ENCODE results near the gene MYO1C.
"Not testable (repeated sequence)": the region's sequence is repeated elsewhere in the genome, so short reads cannot be mapped to it uniquely, and the experiment has no call there.

Gene MYO1C, protein sequence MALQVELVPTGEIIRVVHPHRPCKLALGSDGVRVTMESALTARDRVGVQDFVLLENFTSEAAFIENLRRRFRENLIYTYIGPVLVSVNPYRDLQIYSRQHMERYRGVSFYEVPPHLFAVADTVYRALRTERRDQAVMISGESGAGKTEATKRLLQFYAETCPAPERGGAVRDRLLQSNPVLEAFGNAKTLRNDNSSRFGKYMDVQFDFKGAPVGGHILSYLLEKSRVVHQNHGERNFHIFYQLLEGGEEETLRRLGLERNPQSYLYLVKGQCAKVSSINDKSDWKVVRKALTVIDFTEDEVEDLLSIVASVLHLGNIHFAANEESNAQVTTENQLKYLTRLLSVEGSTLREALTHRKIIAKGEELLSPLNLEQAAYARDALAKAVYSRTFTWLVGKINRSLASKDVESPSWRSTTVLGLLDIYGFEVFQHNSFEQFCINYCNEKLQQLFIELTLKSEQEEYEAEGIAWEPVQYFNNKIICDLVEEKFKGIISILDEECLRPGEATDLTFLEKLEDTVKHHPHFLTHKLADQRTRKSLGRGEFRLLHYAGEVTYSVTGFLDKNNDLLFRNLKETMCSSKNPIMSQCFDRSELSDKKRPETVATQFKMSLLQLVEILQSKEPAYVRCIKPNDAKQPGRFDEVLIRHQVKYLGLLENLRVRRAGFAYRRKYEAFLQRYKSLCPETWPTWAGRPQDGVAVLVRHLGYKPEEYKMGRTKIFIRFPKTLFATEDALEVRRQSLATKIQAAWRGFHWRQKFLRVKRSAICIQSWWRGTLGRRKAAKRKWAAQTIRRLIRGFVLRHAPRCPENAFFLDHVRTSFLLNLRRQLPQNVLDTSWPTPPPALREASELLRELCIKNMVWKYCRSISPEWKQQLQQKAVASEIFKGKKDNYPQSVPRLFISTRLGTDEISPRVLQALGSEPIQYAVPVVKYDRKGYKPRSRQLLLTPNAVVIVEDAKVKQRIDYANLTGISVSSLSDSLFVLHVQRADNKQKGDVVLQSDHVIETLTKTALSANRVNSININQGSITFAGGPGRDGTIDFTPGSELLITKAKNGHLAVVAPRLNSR

DNA sequence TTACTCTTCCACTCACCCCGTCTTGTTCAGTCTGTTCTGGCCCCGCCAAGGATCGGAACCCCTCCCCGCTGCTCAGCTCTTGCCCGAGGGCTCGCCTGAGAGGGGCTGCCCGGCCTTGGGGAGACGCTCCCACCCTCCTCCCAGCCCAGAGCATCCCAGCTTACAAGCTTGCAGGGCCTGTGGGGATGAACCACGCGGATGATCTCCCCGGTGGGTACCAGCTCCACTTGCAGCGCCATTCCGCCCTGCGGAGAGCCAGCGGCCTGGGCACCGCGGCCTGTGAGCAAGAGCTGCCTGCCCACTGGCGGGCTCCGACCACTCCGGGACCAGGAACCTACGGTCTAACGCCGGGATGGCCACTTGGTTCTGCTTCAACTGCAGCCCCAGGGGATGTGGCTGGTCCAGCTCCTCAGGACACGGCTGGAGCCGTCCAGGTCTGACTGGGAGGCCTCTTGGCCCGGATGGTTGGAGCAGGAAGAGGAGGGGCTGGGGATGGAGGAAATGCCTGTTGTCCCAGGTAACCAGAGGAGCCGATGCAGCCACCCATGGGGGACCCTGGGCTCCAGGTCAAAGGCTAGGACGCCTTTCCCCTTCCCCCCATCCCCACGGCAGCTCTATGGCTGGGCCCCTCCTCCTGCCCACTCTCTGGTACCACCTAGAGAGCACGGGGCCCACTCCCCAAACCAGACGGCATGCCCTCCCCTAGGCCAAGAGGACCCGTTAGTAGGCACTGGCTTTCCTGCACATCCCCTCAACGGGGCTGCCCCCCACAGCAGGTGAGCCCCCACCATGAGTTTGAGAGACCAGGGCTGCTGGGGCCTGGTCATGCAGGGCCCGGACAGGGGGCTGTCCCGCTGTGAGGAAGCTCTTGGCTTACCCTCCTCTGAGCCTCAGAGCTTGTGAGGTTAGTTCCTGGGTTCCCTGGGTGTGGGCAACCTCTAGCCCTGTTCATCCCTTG lies at the start of gene MYO1C:
Gene MYO1C, minus strand, starts transcription at position 438 of the 958 bp plus-strand sequence. Its CDS starts 199 bp downstream, at position 239.
- no peak for DNase-seq

DNA sequence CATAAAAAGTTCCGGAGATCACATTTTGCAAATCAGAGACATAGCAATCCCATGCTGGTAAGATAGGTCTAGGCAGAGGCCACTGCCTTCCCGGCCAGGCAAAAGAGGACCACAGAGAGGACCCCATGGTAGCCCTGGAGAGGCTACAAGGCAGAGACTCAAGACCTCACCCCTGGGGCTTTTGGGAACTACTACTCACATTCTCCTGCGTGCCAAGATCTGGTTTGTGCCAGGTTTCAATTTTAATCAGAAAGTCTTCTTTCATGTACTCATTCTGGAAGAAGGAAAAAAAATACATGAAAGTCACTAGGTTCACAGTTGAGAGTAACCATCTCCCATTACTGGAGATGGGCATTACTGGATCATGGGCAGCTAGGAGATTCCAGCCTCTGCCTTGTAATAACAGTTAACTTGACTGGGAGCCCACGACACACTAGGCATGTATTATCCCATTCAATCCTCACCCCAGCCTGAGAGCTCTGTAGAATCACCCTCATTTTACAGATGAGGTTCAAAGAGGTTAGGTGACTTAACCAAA lies 49.0 kb upstream of the MYO1C start:
- no peak for DNase-seq

DNA sequence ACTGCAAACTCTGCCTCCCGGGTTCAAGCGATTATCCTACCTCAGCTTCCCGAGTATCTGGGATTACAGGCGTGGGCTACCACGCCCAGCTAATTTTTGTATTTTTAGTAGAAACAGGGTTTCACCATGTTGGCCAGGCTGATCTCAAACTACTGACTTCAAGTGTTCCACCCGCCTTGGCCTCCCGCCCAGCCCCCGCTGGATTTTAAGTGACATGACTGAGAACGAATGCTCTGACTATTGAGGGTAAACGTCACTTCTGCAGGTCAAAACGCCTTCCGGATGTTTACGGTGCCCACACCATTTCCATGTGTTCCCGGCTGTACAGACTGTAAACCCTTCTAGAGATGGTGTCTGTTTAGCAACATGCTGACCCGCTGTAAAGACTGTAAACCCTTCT lies 47.3 kb upstream of the MYO1C start:
- DNase-seq, result no peak

DNA sequence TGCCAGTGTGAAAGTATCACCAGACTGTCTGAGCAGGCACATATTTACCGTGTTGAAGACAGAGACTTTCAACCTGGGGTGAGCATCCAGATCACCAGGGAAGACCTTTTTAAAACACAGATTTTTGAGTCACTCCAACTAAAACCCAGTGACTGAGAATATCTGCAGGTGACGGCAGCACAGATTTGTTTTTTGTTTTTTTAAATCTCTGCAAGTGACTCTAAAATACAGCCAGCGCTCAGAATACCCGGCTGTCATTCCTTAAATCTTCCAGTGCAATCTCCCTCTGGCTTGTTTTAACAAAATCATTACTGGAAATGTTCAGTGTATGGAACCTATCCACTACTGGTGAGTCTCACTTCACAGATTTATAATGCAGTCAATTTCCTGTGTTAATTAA lies 43.3 kb upstream of the MYO1C start:
- DNase-seq, result no peak

DNA sequence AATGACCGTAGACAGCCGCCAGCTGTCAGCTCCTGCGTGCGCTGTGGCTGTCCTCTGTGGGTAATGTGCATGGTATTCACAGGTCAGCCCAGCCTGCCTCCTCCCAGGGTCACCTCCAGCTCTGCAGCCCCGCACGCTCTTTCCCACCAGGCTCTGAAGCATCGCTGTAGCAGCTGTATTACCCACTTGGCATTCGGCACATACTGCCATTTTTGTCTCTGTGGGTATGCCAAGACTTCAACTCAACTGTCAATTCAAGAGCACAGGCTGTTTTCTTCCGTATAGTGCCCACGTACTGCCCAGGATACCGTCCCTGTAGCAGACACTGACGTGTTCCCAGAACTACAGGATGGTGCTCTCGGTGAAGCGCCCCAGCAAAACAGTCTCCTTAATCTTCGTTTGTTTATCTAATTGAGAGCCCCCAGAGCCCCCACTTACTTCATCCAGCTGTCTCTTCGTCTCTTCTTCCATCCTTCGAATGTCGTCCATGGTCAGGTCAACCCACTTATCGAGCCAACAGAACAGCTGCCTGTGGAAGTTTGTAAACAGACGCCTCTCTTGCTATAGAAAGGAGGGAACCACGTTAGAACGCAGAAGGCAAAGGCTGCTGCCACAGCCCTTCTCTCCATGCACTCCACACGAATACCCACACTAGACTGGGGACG lies 41.3 kb upstream of the MYO1C start:
- no peak for DNase-seq

DNA sequence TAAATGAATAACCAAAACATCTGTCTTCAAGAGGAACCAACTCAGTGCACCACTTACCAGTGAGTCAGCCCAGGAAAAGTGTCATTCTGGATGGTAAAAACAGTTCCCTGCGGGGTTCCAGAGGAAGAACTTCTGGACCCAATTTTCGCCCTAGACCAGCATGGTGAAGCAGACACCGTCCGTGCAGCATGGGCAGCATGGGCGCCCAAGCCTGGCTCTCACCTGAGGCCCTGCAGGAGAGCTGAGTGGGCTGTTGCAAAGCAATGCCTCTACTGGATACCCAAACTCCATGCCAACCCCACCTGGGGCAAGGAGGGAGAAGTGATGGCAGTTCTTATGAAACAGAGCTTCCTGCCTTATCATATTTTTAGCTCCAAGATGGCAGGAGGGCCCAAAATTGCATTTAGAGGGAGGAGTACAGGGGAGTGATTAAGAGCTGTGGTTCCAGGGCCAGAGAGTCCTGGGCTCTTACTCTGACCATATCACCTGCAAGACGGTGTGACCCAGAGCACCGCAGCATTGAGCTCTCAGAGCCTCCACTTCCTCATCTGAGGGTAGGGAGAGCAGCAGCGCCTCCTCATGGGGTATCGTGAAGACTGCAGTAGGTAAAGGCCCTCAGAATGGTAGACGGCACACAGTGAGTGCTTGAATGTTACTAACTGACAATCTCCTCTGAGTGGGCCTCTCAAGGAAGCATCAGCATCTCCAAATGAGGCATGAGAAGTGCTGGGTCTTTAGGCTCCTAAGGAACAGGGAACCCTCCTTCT lies 40.5 kb upstream of the MYO1C start:
- DNase-seq, result no peak

DNA sequence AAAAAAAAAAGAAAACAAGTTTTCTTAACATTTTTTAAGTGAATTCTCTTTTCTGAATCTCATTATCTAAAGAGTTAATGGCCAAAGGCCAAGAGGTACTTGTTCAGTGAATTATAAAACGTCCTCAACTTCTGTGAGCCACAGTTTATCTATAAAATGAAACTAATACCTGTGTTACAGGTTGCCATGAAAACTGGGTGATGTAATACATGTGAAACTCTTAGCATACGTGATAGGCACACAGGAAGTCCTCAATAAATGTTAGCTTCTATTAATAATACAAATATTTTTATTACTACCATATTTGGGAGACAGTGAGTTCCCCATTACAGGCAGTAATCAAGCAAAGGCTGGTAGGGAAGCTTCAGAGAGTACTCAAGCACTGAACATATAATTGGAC lies 37.4 kb upstream of the MYO1C start:
- no peak for DNase-seq

DNA sequence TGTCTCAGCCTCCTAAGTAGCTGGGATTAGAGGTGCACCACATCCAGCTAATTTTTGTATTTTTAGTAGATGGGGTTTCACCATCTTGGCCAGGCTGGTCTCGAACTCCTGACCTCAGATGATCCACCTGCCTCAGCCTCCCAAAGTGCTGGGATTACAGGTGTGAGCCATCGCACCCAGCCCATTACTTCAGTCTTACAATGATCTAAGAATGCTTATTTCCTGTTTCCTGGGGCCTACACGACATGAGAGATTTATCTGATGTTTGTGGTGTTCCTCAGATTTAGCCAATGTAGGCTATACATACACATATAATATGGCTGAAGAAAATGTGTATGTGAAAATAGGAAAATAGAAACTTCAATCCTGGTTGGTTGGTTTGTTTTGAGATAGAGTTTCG lies 34.4 kb upstream of the MYO1C start:
- not testable (repeated sequence) for DNase-seq

DNA sequence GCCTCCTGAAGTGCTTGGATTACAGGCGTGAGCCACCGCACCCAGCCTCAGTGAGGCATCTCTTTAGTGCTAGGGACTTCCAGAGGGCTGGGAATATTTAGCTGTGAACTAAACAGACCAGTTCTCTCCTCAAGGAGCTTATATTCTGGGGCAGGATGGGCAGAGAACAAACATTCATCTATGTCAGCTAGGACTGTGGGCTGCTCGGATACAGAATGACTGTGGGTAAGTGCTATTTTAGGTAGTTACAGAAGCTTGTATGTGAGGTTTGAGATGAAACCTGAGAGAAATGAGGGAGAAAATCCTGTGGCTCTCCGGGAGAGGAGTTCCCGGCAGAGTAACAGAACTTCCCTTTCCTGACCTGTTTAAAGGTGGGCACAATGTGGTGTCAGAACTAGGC lies 30.1 kb upstream of the MYO1C start:
- DNase-seq, result no peak

DNA sequence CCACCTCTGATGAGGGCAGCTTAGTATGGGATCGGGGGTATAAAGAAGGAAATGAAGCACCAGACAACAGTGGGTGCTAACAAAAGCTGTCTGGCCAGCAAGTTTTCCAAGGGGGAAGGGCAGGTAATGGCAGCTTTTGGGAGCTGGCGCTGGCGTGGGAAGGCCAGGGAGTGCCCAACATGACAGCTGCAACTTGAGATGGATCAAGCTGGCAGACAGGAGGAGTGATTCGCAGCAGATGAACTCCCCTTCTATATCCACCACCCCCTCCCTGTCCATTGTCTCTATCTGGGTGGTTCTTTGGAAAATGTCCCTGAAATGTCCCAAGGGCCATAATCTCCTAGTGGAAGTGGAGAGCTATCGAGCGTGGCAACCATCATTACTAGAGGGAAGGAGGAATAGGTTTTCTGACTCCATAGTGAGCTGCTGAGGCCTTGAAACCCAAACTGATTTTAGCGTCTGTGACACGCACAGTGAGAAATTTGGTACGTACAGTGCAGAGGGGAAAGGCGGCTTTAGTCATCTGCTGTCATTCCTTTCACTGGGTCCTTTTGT lies 28.7 kb upstream of the MYO1C start:
- DNase-seq, result no peak

DNA sequence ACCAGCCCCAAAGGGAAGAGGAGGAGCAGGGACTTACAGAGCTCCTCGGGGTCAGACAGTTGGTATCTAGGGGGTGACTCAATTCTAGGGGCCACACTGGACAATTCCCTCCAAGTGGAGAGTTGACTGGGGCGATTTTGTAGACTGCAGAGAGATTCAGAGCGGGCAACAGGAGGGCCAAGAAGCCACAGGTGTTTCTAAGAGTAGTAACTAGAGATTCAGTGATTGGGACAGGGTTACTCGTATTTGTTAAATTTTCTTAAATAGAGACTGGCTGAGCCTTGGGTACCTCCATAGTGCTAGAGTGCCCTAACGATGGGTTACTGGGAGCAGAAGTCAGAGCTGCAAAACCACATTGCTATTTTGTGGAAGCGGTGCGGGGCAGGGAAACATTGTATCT lies 27.2 kb upstream of the MYO1C start:
- DNase-seq, result no peak

DNA sequence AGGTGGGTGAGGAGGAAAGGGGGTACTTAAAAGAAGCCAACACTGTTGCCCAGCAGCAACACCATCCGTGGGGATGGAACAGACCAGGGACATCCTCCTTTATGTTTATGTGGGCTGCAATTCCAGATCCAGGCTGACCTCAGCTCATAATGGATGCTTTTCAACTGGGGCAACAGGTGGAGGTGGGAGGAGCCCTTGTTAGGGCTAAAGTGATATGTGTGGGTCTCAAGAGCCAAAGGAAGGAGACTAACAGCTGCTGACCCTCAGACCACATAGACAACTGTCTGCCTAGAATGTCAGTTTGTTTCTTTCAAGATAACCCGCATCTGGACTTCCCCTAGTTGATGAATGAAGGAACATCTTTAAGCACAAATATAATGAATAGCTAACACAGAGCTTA lies 25.9 kb upstream of the MYO1C start:
- DNase-seq, result no peak

DNA sequence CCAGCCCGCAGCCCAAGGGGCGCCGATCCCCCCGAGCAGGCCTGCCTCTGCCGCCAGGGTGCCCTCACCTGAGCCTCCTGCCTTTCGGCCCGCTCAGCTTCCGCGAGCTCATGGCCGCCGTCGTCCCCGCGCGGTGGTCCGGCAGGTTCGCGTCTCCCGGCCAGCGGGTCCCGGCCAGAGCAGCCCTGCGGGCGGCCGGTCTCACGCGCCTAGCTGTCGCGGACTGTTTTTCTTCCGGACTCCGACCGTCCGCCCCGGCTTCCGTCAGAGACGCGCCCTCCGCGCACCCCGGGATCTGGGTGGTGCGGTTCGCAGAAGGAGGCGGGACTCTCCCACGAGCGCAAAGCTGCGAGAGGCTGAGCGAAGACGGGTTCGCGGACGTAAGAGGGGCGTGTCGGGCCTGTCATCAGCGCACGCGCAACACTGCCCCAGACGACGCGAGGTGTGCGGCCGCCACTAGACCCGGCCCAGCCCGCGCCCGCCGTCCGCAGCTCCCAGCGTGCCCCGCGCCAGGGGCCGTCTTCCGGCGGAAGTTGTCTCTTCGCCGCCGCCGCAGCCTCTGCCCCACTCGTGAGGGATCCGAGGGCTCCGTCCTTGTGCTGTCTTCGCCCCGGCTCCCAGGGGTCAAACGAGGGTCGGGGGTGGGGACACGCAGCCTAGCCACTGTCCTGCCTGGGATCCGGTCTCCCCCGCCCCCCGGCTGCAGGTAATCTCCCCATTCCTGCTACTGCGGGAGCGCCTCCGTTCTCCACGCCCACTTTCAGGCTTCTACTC lies 24.1 kb upstream of the MYO1C start, which contains the start of gene INPP5K:
Gene INPP5K, minus strand, starts transcription at position 225 of the 774 bp plus-strand sequence. Its CDS starts 113 bp downstream, at position 112.
- peak; percentile 94 for DNase-seq

DNA sequence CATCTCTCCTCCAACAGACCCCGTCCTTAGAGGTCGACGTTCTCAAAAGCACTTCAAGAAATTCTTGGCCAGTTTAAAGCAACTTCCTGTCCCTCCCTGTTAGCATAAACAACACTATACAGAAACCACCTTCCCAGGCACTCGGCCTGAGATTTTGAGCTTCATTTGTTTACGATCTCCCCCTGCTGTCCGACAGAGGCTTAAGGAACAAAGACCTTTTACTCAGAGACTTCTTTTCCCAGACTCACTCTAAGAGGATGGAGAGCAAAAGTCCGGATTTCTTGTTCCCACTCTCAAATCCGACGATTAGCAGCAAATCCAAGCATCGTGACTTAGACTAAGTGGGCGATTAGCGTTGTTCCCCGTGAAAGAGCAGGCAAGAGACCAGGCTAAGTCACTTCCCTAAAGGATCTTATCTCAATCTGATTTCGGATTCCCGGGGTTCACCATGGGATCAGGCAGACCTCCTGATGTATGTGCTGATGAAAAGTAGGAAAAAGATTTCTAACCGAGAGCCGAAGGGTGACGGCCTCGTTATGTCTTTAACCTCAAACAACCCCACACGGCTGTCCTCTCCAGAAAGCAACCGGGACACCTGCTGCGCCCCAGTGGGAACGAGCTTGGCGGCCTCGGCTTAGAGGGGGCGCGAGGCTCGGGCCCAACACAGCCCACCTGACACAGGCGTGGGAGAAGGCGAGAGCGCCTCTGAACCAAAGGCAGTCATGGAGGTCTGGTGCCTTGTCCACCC lies 23.3 kb upstream of the MYO1C start:
- peak in 1 of 2 experiments; percentile 21 for DNase-seq

DNA sequence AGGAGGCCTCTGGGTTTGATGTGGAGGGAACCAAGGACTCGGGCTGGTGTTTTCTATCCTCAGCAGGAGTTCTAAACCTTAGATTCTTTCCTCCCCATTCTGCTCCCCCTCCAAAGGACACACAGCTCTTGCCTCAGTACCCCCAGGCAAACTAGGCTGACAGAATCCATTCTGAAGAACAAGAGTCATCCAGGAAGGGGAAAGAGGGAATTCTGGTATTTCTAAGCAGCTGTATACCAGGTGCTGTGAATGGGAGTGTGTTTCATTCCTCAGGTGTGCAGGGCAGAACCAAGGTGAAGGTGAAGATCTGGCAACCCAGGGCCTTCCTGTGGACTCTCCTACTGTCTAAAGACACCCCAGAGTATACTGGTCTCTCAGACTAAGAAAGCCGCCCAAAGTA lies 19.9 kb upstream of the MYO1C start:
- DNase-seq, result no peak

DNA sequence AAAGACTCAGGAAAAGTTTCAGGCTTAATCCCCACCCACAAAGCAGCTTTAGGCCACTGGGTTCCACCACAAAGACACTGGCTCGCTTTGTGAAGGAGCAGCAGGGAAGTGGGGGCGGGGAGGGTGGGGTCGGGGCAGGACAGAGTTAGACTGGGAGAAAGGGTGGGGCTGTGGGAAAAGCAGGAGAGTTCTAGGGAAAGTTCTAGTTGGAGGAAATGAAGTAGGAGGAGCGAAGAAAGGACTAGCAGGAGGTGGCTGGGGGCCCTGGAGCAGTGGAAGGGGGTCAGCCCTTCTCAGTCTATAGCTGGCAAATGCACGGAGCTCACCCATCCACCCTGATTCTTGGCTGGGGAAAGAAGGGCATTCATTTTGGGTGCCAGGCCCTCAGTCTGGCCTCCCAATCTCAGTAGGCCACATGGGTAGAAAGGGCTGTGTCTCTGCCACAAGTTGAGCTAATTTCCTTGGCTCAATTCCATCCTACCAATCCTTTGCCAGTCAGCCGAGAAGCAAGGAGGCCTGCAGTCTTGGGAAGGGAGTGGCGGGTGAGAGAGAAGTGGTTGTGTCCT lies 19.4 kb upstream of the MYO1C start:
- DNase-seq, result no peak

DNA sequence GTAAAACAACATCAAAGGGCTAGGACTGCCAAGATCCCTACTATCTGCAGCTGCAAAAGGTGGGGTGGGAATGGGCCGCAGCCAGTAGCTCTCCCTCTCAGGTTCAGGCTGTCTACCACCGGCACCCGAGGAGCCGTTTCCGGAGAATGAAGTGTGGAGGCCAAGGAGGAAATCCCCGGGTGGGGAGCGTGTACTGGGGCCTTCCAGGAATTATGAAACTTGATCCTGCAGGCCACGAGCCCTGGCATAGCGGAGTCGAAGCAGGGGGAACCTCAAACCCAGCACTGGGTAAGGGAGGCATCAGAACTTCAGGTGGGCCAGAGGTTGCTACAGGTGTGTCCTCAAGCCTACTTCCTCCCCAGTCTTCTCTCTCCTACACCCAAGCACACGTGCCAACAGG lies 18.8 kb upstream of the MYO1C start:
- no peak for DNase-seq

DNA sequence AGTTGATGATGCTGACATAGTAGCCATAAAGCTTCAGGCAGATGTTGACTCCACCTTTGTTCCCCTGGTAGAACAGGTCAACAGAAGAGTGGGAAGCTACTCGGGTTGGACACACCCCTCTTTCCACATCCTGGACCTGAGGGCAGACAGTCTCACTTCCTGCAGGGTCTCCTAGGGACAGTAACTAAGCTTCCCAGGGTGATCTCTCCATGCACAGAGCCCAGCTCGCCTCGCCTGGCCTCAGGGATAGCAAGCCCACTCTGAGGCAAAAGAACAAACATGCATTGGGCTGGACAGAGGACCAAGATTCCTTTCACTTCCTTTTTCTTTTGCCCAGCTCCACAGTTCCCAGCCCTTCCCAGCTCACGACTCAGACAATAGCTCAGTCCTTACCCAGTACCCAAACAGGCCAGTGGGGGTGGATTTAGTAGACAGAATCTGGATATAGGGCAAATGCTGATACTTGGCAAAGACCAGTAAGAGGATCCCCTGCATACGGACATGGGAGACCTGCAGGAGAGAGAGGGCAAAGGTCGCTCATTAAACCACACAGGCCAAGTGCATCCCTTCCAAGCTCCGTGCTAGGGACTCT lies 16.9 kb upstream of the MYO1C start:
- DNase-seq, result no peak

Data from NCI-H2081 (cell line).